C4-2B (cell line): ENCODE results near the gene CPHXL2.

Experiments
- H3K27ac ChIP-seq: fragments of 450-650 bp; 2 replicates; pipeline ENCODE4 v1.5.1; 2017
- ZFX ChIP-seq: fragments of 450-650 bp; IDR thresholded peaks from 2 replicates; pipeline ENCODE4 v1.6.1; 2017
- TF ChIP-seq, protein P1 (sequence below): fragments of 450-650 bp; conservative IDR thresholded peaks from 2 replicates; pipeline ENCODE4 v1.5.1; 2017; ENCODE audit warnings: mild to moderate bottlenecking

CPHXL2 gene

GRCh38 chr16:75676909-75677308, at the start of gene CPHXL2:
TSS of gene CPHXL2 (minus strand) at chr16:75677009. CDS start at chr16:75676999, 10 bp downstream.
- TF ChIP-seq ZFX = no peak
- TF ChIP-seq, protein P1, sequence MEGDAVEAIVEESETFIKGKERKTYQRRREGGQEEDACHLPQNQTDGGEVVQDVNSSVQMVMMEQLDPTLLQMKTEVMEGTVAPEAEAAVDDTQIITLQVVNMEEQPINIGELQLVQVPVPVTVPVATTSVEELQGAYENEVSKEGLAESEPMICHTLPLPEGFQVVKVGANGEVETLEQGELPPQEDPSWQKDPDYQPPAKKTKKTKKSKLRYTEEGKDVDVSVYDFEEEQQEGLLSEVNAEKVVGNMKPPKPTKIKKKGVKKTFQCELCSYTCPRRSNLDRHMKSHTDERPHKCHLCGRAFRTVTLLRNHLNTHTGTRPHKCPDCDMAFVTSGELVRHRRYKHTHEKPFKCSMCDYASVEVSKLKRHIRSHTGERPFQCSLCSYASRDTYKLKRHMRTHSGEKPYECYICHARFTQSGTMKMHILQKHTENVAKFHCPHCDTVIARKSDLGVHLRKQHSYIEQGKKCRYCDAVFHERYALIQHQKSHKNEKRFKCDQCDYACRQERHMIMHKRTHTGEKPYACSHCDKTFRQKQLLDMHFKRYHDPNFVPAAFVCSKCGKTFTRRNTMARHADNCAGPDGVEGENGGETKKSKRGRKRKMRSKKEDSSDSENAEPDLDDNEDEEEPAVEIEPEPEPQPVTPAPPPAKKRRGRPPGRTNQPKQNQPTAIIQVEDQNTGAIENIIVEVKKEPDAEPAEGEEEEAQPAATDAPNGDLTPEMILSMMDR = no peak
- no peak within 1 kb of the TSS for H3K27ac ChIP-seq

DNA sequence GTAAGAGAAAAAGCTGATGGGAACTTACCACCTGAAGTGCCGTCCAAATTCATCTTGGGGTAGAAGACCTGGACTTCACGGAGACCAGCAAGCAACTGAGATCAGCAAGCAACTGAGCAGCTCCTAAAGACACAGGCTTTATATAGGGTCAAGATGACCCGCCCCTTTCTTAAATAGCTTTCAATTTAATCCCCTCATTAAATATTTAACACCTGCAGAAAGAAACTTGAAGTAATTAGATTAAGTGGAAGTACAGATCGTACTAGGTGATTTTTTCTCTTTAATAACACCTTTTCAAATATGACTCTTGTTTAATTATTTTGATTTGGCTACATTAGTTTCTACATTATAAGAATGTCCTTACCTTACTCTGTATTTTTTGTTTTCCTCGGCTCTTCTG, 49.6 kb upstream of the CPHXL2 start, which contains the start of gene CPHXL:
TSS of gene CPHXL (minus strand) at position 101 of the 400 bp plus-strand sequence. CDS start at position 53, 48 bp downstream.
- TF ChIP-seq, protein P1 = no peak
- TF ChIP-seq ZFX = no peak
- no peak within 1 kb of the TSS for H3K27ac ChIP-seq

GRCh38 chr16:75718452-75718851, 41.6 kb upstream of the CPHXL2 start:
- no peak for TF ChIP-seq ZFX
- TF ChIP-seq, protein P1 = no peak
- H3K27ac ChIP-seq = no peak overlapping the region

DNA sequence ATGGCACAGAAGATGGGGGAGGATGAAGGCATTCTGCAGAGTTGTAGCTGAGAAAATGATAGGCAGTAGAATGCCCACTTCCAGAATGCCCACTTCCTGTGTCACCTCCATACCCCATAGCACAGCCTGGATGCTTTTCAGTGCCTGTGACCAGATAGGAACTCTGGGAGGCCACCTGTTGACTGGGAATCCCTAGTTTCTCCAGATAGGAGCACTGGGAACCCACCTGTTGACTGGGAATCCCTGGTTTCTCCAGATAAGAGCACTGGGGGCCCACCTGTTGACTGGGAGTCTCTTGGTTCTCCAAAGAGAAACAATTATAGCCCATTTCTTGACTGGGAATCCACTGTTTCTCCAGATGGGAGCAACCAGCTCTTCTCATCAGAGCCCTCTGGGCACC, 37.9 kb upstream of the CPHXL2 start:
- H3K27ac ChIP-seq = no peak overlapping the region
- TF ChIP-seq ZFX = no peak
- TF ChIP-seq, protein P1 = no peak

- TF ChIP-seq, protein P1 = no peak
- TF ChIP-seq ZFX = no peak
- H3K27ac ChIP-seq = no peak overlapping the region
These were observed 33.5 kb upstream of the CPHXL2 start for GRCh38 chr16:75710344-75710743.

DNA sequence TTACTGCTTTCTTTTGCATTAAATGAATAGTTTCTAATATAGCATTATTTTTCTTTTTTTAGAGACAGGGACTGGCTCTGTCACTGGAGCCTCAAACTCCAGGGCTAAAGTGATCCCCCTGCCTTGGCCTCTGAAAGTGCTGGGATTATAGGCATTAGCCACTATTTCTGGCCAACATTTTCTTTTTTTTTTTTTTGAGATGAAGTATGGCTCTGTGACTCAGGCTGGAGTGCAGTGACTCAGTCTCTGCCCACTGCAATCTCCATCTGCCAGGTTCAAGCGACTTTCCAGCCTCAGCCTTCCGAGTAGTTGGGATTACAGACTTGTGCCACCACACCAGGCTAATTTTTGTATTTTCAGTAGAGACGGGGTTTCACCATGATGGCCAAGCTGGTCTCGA, 26.5 kb upstream of the CPHXL2 start:
- no peak overlapping the region for H3K27ac ChIP-seq
- TF ChIP-seq, protein P1 = no peak
- TF ChIP-seq ZFX = no peak

- H3K27ac ChIP-seq = no peak overlapping the region
- TF ChIP-seq ZFX = no peak
- TF ChIP-seq, protein P1 = no peak
These were observed 25.4 kb upstream of the CPHXL2 start for GRCh38 chr16:75702242-75702641.
